HG03060 (cell line): Measurements from ENCODE around the gene BAIAP2.

Experiments
- ATAC-seq: cut with Tn5 transposase; IDR thresholded peaks from one replicate; pipeline ENCODE4 v1.9.1; 2021; ENCODE audit warnings: low read depth, moderate number of reproducible peaks; ENCODE audit not compliant: unreplicated experiment

The BAIAP2 gene

GRCh38 chr17:81035521-81036196 lies 708 bp downstream of the BAIAP2 start:
- ATAC-seq: no peak

- no peak for ATAC-seq
These were observed 1.4 kb downstream of the BAIAP2 start for GRCh38 chr17:81036197-81036941.

- no peak for ATAC-seq
These were observed 2.3 kb downstream of the BAIAP2 start for GRCh38 chr17:81037026-81037797.

- ATAC-seq: no peak
These were observed 3.1 kb downstream of the BAIAP2 start for GRCh38 chr17:81037798-81038733.

GRCh38 chr17:81039096-81039495 lies 4.1 kb downstream of the BAIAP2 start:
- ATAC-seq: no peak

- ATAC-seq: no peak
These were observed 5.2 kb downstream of the BAIAP2 start for GRCh38 chr17:81039854-81040758.

GRCh38 chr17:81040791-81041337 lies 5.9 kb downstream of the BAIAP2 start:
- no peak for ATAC-seq

- ATAC-seq: no peak
These were observed 7.7 kb downstream of the BAIAP2 start for GRCh38 chr17:81042606-81043005.

- ATAC-seq: no peak
These were observed 8.4 kb downstream of the BAIAP2 start for GRCh38 chr17:81043319-81043724.

- no peak for ATAC-seq
These were observed 8.9 kb downstream of the BAIAP2 start for GRCh38 chr17:81043725-81044427.

GRCh38 chr17:81044428-81044763 lies 9.4 kb downstream of the BAIAP2 start:
- no peak for ATAC-seq

GRCh38 chr17:81044764-81045589 lies 10.0 kb downstream of the BAIAP2 start:
- no peak for ATAC-seq

GRCh38 chr17:81045590-81046095 lies 10.7 kb downstream of the BAIAP2 start:
- ATAC-seq: no peak

GRCh38 chr17:81046132-81046769 lies 11.3 kb downstream of the BAIAP2 start:
- ATAC-seq: no peak

- ATAC-seq: no peak
These were observed 11.9 kb downstream of the BAIAP2 start for GRCh38 chr17:81046770-81047359.

- ATAC-seq: no peak
These were observed 13.9 kb downstream of the BAIAP2 start for GRCh38 chr17:81048827-81049371.
